Measurements from ENCODE around the gene FGFRL1. TPM values are rescaled to one million over a fixed set of nuclear protein-coding genes. Genes with fewer than 3 reads are reported as not detected.

Gene FGFRL1
- total RNA-seq (2021), result 30.4 and 40.8 TPM in 2 replicates
- Bru-seq, nascent RNA, result percentile 42 among the genes with signal in this experiment
- percentile 48 among the genes with signal in this experiment for BruChase-seq, experiment 1, labeled RNA remaining after a 2-hour chase
- BruChase-seq, experiment 2, labeled RNA remaining after a 6-hour chase, result percentile 65 among the genes with signal in this experiment
- long read RNA-seq, transcript FGFRL1-205 (7 exons, 2,304 nt), result major isoform, 29 of 67 reads
- long read RNA-seq, partial matches to known transcripts, result 6 of 67 reads
- long read RNA-seq, other reads (novel, unspliced or antisense), result 29 of 67 reads

- peaks cover 31% of the 10 kb centered on the region for H3K27me3 ChIP-seq (replicated peaks; ENCODE audit: insufficient read depth, low read depth, low read length, poor library complexity)
- TF ChIP-seq EZH2 (IDR thresholded peaks at IDR 0.05; ENCODE audit: borderline replicate concordance, low read depth, low read length, poor library complexity, severe bottlenecking) (no peak), CTCF (conservative IDR thresholded peaks at IDR 0.05; ENCODE audit: low read depth, low read length) (no peak)
- DNase-seq (ENCODE audit: low spot score), result peak; percentile 94
- ChIA-PET CTCF (interaction anchor here (0.6 kb wide), 1 partner anchor 22 kb away, joined by 8 read pairs; no protein-coding TSS in a partner anchor), POLR2A (ENCODE audit: low non-redundant PET) (no interaction called here)
- BruUV-seq (replicated peaks), result no TSS peak
- intact Hi-C loops (cut with micrococcal nuclease; ENCODE audit: unreplicated experiment), result no loop called here
- peaks cover 13% of the 10 kb centered on the region for H3K4me1 ChIP-seq (ENCODE audit: insufficient read depth, low read length, poor library complexity, severe bottlenecking)
- H3K4me3 ChIP-seq (ENCODE audit: low read depth, low read length, poor library complexity, severe bottlenecking), result peak within 1 kb of the TSS; percentile 53
- H3K9me3 ChIP-seq (ENCODE audit: low read depth, low read length, poor library complexity, severe bottlenecking), result no peaks in the 10 kb centered on the region
- no peak within 1 kb of the TSS for H3K27ac ChIP-seq (ENCODE audit: low read depth, low read length, poor library complexity, severe bottlenecking)
- no peaks in the 10 kb centered on the region for H3K36me3 ChIP-seq (ENCODE audit: insufficient read depth, low read length, poor library complexity, severe bottlenecking)
Measured at GRCh38 chr4:1011022-1011665, at the start of gene FGFRL1. Gene FGFRL1 (plus strand): TSS chr4:1011626. CDS start chr4:1012486, 860 bp downstream.

GRCh38 chr4:962231-963208 lies 48.9 kb upstream of the FGFRL1 start:
- Histone ChIP-seq H3K27me3 (replicated peaks; ENCODE audit: insufficient read depth, low read depth, low read length, poor library complexity) (no peaks in the 10 kb centered on the region), H3K36me3 (ENCODE audit: insufficient read depth, low read length, poor library complexity, severe bottlenecking) (no peaks in the 10 kb centered on the region), H3K4me1 (ENCODE audit: insufficient read depth, low read length, poor library complexity, severe bottlenecking) (no peaks in the 10 kb centered on the region), H3K27ac (ENCODE audit: low read depth, low read length, poor library complexity, severe bottlenecking) (no peak overlapping the region), H3K9me3 (ENCODE audit: low read depth, low read length, poor library complexity, severe bottlenecking) (no peaks in the 10 kb centered on the region), H3K4me3 (ENCODE audit: low read depth, low read length, poor library complexity, severe bottlenecking) (no peak overlapping the region)
- BruUV-seq (replicated peaks), result no TSS peak
- DNase-seq (ENCODE audit: low spot score), result no peak
- ChIA-PET POLR2A (ENCODE audit: low non-redundant PET) (no interaction called here), CTCF (no interaction called here)
- intact Hi-C loops (cut with micrococcal nuclease; ENCODE audit: unreplicated experiment), result no loop called here
- TF ChIP-seq EZH2 (IDR thresholded peaks at IDR 0.05; ENCODE audit: borderline replicate concordance, low read depth, low read length, poor library complexity, severe bottlenecking) (no peak), CTCF (conservative IDR thresholded peaks at IDR 0.05; ENCODE audit: low read depth, low read length) (no peak)
